ENCODE data around the gene SLC25A21.
"Not testable (repeated sequence)": the region's sequence is repeated elsewhere in the genome, so short reads cannot be mapped to it uniquely, and the experiment has no call there.

The SLC25A21 gene

DNA sequence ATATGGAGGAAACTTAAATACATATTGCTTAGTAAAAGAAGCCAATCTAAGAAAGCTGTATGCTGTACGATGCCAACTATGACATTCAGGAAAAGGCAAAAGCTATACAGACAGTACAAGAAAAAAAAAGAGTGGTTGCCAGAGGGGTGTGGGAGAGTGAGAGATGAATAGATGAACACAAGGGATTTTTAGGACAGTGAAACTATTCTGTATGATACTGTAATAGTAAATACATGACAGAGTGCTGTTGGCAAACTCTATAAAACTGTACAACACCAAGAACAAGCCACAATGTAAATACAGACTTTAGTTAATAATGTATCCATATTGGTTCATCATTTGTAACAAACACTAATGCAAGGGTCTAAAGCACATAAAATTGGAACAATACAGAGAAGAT is 14.5 kb upstream of the SLC25A21 start:
- no peak for DNase-seq (ENCODE audit: low read depth)

DNA sequence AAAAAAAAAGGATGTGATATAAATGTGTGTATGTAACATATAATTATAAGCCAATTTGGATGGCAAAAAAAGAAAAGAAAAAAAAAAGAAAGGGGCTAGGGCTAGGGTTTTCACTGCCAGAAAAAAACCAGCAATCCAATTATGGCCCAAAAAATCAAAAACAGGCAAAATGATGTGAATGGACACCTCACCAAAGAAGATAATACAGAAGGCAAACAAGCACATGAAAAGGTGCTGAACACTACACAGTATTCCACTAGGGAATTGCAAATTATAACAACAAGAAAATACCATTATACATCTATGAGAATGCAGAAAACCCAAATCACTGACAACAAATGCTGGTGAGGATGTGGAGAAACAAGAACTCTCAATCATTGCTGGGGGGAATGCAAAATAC is 13.3 kb upstream of the SLC25A21 start:
- no peak for DNase-seq (ENCODE audit: low read depth)

DNA sequence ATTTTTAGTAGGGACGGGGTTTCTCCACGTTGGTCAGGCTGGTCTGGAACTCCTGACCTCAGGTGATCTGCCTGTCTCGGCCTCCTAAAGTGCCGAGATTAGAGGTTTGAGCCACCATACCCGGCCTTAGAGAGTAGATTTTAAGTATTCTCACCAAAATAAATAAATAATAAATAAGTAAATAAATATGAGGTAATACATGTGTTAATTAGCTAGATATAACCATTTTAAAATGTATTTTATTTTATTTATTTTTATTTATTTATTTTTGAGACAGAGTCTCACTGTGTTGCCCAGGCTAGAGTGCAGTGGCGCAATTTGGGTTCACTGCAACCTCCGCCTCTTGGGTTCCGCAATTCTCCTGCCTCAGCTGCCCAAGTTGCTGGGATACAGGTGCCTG is 12.1 kb upstream of the SLC25A21 start:
- DNase-seq (ENCODE audit: low read depth) = not testable (repeated sequence)

DNA sequence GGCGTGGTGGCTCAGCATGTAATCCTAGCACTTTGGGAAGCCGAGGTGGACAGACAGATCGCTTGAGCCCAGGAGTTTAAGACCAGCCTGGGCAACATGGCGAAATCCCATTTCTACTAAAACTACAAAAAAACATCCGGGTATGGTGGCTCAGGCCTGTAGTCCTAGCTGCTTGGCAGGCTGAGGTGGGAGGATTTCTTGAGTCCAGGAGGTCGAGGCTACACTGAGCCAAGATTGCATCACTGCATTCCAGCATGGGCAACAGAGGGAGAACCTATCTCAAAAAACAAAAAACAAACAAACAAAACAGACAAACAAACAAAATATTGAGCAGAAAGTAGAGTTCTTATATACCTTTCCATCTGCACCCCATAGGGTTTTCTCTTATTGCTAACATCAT is 9.0 kb upstream of the SLC25A21 start:
- no peak for DNase-seq (ENCODE audit: low read depth)

DNA sequence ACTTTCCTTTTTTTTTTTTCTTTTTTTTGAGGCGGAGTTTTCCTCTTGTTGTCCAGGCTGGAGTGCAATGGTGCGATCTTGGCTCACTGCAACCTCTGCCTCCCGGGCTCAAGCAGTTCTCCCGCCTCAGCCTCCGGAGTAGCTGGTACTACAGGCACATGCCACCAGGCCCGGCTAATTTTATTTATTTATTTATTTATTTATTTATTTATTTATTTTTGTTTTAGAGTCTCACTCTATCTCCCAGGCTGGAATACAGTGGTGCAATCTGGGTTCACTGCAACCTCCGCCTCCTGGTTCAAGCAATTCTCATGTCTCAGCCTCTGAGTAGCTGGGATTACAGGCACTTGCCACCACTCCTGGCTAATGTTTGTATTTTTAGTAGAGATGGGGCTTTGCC is 8.5 kb upstream of the SLC25A21 start:
- DNase-seq (ENCODE audit: low read depth) = not testable (repeated sequence)

DNA sequence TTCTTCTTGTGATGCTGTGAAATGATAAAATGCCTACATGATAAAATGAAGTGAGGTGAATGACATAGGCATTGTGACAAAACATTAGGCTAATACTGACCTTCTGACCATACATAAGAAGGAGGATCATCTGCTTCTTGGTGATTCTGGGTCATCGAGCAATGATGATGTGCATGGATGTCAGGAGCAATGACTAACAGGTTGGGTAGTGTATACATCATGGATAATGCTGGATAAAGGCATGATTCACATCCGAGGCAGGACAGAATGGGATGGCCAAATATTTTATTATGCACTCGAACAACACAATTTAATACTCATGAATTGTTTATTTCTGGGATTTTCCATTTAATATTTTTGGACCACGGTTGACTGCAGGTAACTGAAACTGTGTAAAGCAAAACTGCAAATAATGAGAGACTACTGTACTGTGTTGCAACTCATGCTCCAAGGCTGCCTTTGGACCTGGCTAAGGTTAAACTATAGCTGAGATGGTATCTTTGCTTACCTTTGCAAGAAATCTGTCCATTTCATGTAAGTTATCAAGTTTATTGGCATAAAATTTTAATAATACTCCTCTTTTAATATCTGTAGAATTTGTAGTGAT is 7.6 kb upstream of the SLC25A21 start:
- DNase-seq (ENCODE audit: low read depth) = no peak

DNA sequence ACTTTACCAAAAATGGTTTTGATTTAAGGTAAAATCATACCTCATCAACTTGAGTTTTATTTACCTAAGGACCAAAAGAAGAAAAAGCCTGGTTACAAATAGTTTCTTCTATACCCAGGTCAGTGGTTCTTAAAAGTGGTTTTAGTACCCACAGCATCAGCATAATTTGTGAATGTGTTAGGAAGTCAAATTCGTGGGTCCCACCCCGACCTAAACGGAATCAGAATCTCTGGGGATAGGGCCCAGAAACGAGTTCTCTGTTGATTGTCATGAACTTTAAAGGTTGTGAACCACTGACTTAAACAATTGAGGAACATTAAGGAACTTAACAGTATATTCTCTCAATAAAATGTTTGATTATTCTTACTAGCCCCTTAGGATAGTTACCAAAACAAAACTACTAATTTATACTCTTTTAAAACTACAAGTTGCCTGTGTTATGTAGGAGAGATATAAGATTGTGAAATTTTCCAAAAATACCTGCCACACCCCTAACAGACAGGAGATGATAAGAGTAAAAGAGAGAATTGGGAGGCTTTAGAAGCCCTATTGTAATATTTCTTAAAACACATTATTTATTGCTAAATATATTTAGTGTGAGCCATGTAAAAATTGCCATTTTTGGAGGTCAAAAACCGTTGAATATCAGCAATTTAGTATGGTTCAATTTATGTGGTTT is 669 bp upstream of the SLC25A21 start:
- DNase-seq (ENCODE audit: low read depth) = no peak

DNA sequence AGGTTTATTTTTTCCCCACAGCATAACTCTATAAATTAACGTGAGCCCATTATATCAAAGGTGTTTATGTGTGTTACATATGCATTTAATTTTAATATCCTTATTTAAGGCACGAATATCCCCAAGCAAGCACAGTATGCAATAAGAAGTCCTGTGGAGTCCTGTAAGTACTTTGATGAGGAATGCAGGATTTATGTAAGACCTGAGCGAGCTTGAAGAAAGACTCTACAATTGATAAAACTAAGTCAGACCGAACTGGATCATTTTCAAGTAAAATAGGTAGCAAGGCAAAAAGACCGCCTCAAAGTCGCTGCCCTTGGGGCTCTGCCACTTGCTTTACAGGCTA is 755 bp downstream of the SLC25A21 start:
- no peak for DNase-seq (ENCODE audit: low read depth)

DNA sequence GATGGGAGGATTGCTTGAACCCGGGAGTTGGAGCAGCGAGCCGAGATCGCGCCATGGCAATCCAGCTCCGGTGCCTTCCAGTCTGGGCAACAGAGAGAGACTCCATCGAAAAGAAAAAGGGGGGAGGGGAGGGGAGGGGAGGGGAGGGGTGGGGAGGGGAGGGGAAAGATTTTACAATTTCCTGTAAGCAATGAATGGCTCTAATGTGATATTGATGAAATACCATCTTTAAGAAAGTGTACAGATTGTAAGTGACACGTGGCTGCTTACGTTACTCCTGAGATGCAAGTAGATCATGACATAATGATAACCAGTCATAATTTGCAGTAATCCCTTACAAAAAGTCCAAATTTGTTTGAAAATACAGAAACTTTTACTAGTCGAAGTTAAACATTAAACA is 1.4 kb downstream of the SLC25A21 start:
- DNase-seq (ENCODE audit: low read depth) = no peak

DNA sequence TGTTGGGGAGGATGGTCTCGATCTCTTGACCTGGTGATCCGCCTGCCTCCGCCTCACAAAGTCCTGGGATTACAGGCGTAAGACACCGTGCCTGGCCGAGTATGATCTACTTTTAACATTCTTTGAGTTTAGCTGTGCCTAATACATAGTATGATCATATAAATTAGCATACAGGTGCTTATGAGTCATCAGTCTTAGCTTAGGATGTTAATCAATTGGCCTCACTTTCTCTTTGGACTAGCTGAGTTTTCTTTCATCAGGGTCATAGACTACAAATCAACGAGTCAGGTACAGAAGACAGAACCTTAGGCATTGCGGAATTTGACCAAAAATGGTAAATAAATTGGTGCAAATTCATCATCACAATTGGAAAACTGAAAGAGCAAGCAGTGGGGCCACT is 2.2 kb downstream of the SLC25A21 start:
- DNase-seq (ENCODE audit: low read depth) = no peak

DNA sequence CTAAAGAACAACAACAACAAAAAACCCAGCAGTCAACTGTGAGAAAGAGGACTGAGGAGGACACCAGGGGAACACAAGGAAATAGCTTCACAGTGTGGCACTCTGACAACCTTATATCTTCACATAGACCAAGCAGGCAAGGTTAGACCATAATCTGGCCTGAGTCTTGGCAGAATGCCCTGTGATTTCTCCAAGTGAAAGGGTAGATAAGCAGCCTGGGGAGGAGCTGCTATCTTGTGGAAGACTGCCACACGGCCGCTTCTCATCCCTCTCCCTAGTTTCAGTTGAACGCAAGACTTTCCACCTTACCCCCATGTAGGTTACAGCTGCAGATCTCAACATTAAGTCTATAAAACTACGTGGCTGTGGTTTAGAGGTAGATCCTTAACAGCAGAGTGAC is 3.7 kb downstream of the SLC25A21 start:
- DNase-seq (ENCODE audit: low read depth) = no peak

DNA sequence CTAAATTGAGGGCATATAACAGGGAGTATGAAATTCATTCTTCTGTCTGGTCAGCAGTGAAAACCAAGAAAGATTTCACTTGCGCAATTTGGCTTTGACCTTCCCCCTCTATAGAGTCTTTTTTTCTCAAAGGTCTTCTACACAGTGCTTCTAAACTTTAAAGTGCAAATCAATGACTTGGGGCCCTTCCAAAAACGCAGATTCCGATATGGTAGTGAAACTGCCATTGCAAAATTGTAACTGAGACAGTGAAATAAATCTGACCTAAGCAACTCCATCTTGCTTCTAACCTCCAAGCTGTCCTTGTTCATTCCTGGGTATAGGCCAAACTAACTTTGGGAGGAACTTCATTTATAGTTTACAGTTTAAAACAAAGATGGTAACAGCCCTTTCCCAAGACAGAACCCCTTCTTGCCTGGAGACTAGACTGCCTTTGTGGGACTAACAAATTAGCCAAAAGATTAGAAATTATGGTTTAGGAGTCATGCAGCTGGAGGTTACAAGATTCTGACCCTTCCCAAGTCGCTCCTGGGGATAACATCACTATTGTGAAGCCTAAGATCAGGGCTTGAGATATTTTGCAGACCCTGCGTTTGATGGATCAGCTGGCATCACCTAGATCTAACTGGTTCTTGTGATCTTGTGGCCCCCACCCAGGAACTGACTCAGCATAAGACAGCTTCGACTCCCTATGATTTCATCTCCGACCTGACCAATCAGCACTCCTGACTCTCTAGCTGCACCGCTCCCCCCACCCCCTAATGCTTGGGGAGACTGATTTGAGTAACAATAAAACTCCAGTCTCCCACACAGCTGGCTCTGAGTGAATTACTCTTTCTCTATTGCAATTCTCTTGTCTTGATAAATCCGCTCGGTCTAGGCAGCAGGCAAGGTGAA is 5.0 kb downstream of the SLC25A21 start:
- no peak for DNase-seq (ENCODE audit: low read depth)

DNA sequence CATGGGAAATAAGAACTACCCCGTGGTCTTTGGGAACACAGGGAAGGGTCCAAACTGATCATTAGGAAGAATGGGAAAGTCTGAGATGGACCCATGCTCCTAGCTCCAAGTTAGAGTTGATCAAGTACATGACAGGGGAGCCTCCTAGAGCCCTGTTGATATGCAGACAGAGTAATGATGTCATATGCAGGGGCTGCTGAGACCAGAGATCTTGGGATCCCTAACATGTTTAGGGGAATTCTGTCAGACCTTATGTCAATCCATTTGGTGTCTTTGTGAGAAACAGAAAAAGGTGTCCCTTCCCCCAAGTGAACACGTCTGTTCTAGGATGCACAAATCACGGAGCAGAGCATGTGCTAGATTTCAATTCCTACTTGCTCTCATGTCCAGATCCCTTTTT is 6.6 kb downstream of the SLC25A21 start:
- no peak for DNase-seq (ENCODE audit: low read depth)

DNA sequence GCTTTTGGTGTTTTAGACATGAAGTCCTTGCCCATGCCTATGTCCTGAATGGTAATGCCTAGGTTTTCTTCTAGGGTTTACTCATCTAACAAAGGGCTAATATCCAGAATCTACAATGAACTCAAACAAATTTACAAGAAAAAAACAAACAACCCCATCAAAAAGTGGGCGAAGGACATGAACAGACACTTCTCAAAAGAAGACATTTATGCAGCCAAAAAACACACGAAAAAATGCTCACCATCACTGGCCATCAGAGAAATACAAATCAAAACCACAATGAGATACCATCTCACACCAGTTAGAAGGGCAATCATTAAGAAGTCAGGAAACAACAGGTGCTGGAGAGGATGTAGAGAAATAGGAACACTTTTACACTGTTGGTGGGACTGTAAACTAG is 10.1 kb downstream of the SLC25A21 start:
- DNase-seq (ENCODE audit: low read depth) = not testable (repeated sequence)

DNA sequence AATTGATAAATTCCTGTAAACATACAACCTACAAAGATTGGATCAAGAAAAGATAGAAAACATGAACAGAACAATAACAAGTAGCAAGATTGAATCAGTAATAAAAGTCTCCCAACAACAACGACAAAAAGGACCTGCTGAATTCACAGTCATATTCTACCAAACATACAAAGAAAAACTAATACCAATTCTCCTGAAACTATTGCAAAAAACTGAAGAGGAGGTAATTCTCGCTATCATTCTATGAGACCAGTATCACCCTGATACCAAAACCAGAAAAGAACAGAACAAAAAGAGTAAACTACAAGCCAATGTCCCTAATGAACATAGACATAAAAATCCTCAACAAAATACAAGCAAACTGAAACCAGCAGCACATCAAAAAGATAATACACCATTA is 14.4 kb downstream of the SLC25A21 start:
- no peak for DNase-seq (ENCODE audit: low read depth)

DNA sequence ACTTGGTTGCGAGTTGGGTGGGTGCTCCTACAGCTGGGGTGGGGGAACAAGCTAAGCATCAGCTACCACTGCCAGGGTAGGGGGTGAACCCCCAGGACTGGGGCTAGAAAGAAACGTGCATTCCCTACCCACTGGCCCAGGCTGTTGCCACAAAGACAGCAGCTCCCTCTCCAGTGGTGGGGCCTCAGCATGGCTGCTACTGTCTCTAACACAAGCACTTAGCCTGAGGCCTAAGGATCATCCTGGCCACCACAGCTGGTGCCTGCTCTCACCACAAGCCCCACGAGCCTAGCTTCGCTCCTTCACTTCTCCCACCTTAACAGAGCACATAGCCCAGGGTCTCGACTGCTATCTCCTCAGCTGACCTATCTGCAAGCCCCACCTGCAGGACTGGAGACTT is 18.9 kb downstream of the SLC25A21 start:
- no peak for DNase-seq (ENCODE audit: low read depth)

DNA sequence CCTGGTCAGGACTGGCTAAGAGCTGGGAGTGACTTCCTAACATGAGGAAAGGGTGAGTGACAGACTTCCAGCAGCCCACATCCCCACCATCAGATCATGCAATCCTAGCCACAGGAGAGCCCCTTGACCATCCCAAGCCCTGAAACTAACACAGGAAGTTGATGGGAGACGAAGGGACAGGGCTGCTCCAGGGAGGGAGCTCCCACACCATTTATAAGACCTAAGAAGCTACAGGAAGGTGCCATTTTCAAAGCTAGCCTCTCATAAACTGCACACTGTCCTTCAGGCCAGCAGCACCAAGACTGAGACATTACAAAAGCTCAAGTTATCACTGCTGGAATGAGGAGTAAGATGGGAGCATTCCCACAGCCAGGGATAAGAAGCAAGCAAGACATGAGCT is 19.4 kb downstream of the SLC25A21 start:
- DNase-seq (ENCODE audit: low read depth) = no peak

DNA sequence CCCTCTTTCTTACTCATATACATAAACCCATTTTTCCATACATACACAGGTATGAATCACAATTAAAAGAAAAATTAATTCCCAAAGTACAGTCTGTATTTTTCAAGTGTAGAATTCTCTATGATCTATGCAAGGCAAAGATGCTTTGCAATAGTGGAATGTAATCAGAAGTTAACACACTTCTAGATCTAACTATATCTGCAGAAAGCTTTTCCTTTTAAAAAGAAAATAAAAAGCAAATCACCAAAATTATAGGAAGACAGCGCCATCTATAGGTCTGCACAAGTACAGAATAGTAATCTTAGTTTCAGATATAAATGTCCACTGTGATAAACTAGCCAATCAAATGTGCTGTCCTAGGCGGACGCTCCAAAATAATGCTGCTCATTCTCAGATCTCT is 22.0 kb downstream of the SLC25A21 start:
- DNase-seq (ENCODE audit: low read depth) = no peak

DNA sequence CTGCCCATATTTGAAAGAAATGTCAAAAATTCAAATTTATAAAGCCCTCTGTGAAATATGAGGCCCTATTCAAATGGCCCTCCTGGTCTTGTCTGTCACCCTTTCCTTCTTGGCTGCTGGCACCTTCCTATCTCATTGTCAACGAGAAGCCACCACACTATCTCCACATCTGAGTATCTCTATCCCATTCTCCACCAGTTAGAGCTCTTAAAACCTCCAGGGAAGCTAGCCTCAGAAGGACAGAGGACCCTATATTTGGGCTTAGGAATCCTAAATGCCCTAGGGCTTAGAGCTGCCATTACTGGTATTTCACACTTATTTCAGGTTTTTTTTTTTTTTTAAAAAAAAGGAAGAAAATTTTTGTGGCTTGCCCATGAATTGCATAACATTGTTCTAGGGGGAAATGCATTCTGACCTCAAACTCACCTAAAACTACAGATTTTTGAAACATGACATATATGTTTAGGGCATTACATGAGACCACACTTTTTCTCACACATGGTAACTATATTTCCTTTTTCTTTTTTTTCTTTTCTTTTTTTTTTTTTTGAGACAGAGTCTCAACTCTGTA is 25.0 kb downstream of the SLC25A21 start:
- DNase-seq (ENCODE audit: low read depth) = no peak

DNA sequence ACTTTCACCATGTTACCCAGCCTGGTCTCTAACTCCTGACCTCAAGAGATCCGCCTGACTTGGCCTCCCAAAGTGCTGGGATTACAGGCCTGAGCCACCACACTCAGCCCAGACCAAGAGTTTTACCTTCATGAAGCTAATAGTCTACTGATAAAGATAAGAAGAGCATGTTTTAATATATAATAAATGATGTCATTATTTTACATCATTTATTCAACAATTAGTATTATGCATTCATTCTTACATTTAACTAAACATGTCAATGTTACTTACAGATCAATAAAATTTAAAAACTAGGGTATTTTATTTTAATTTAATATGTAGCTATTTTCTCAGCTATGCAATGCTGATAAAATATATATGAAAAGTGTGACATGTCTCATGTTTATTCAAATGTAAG is 26.0 kb downstream of the SLC25A21 start:
- not testable (repeated sequence) for DNase-seq (ENCODE audit: low read depth)

DNA sequence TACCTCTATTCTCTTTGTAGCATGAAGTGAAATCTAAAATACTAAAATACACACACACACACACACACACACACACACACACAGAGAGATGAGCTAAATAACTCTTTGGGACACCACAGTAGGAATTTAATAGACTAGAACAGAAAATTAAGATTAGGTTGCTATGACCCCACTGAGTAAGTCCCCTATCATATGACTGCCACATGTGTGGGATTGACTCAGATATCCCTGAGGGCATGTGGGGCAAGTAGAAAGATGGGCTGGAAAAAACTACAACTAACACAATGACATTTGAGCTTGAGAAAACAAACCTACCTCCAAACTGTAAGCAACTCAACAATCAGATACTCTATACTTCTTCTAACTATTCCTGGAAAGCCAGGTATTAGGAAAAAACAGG is 27.0 kb downstream of the SLC25A21 start:
- no peak for DNase-seq (ENCODE audit: low read depth)

DNA sequence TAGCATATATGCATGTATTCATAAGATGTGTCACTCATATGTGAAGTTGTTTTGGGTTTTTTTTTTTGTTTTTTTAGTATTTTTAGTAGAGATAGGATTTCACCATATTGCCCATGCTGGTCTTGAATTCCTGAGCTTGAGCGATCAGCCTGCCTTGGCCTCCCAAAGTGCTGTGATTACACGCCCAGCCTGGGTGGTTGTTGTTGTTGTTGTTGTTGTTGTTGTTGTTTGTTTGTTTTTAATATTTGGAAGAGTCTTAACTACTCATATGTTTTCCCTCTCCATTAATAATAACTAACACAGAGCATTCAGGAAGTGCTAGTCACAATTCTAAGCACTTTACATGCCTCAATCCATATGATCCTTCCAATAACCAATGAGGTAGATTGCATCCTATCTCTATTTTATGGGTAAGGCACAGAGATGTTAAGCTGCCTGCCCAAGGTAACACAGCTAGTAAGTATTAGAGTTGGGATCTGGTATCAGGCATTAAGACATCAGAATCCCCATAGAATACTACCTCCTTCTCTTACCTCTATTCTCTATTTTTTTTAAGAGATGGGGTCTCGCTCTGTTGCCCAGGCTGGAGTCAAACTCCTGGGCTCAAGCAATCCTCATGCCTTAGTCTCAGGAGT is 27.6 kb downstream of the SLC25A21 start:
- no peak for DNase-seq (ENCODE audit: low read depth)

DNA sequence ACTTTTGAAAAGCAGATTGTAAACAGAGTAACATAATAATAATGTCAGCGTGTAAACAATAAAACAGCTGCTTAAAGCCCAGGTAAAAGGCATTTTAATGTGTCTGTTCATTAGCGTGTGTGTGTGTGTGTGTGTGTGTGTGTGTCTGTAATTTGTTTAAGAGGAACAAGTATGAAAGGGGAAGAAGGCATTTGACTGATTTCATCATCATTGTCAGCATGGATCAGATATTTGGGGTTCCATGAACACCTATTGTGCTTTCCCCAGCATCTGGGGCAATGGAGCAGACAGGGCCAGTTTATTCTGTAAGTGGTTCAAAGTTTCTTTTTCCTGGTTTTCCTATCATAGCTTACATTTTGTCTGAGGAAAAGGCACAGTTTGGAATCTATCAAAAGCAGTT is 28.9 kb downstream of the SLC25A21 start:
- DNase-seq (ENCODE audit: low read depth) = no peak
